VCaP (cell line): ENCODE data around the gene EFNA5.
"Not testable (repeated sequence)": the region's sequence is repeated elsewhere in the genome, so short reads cannot be mapped to it uniquely, and the experiment has no call there.

Experiments
- H3K27ac ChIP-seq: fragments of 450-650 bp; 2 replicates; pipeline ENCODE4 v1.5.1; 2017
- CTCF ChIP-seq: fragments of 450-650 bp; conservative IDR thresholded peaks from 2 replicates; pipeline ENCODE4 v1.5.1; 2017; ENCODE audit warnings: mild to moderate bottlenecking, moderate library complexity

The EFNA5 gene

DNA sequence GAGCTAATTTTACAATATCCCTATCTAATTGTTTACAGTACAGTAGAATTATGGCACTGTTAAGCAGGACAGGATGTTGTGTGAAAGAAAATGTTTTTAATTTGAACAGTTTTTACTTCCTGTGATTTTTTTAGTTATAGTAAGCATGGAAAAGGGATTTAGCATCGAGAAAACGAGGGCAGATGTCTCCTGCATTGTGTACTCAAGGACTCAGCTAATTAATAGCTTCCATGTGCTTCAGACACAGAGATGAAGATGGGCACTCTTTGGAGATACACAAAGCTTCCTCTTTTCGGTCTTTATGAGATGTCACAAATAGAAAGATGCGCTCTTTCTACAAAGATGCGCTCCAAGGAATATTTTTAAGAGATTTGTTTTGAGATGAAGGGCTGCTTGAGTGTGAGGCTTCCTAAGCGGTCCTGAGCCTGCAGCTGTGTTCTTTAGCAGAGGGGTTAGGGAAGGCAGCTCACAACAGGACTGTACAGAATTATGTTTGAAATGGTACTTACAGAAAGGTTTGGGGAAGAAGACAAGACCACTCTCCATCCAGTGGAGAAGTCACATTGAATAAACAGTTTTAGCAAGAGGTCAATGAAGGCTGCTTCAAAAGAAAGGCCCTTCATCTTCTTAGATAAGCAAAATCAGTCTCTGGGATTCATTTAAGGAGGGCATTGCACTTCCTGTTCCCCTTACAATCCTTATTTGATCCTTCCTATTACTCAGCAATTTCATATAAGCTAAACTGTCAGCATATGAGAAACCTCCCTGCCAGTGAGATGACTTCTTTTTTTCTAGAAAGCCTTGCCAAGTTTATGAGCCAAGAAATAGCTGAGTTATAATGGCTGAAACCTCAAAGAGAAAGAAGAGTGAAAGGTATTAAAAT, 311.5 kb downstream of the EFNA5 start:
- no peak overlapping the region for H3K27ac ChIP-seq
- TF ChIP-seq CTCF, result no peak

- no peak overlapping the region for H3K27ac ChIP-seq
- no peak for TF ChIP-seq CTCF
These were observed 313.8 kb downstream of the EFNA5 start for GRCh38 chr5:107356891-107357290.

GRCh38 chr5:107352576-107352975, 318.2 kb downstream of the EFNA5 start:
- no peak for TF ChIP-seq CTCF

DNA sequence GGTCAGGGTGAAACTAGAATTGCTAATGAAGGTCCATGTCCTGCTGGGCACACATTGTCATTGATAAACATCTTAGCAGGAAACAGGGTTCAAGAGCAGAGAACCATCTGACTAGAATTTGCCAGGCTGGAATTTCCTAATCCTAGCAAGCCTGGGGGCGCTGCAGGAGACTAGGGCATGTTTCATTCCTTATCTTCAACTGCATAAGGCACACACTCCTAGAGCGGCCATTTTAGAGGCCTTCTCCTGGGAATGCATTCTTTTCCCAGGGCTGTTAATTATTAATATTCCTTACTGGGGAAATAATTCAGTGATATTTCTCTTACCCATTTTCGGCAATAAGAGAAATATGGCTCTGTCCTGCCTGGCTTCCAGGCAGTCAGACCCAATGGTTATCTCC, 324.2 kb downstream of the EFNA5 start:
- not testable (repeated sequence) for H3K27ac ChIP-seq

More at GRCh38 chr5:107352576-107352975, 318.2 kb downstream of the EFNA5 start:
- H3K27ac ChIP-seq, result no peak overlapping the region

- no peak for TF ChIP-seq CTCF
- H3K27ac ChIP-seq, result no peak overlapping the region
These were observed 328.4 kb downstream of the EFNA5 start for GRCh38 chr5:107342371-107342770.

DNA sequence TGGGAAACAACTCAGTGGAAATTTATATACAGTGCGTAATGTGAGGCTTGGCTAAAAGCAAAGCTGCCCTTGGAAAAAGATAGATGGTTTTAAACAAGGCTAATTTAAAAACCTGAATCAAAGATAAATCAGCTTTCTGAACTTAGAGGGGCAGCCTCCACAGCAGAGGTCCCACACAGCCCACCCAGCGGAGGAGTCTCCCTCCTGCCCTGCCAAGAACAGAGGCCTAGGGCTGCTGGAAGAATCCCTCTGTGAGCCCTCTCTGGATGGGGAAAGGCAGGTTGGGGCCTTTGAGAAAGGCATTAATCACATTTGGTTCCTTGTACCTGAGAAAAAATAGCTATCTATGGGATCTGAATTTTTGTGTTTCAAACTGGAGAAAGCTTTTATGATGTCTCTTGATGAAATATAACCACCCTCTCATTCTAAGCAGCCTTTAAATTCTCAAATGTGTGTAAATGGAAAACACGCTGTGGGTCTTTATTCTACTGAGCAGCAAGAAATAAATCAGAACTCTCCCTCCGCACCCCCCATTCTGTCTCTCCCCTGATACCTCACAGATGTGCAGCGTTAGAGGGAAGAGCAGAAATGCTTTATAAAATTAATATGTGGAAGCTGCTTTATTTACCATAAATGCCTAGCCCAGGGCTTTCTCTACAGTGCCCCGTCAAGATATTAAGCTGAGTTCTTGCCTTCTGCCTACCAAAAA, 329.2 kb downstream of the EFNA5 start:
- H3K27ac ChIP-seq, result no peak overlapping the region
- no peak for TF ChIP-seq CTCF

- TF ChIP-seq CTCF, result no peak
These were observed 330.1 kb downstream of the EFNA5 start for GRCh38 chr5:107340631-107341030.

DNA sequence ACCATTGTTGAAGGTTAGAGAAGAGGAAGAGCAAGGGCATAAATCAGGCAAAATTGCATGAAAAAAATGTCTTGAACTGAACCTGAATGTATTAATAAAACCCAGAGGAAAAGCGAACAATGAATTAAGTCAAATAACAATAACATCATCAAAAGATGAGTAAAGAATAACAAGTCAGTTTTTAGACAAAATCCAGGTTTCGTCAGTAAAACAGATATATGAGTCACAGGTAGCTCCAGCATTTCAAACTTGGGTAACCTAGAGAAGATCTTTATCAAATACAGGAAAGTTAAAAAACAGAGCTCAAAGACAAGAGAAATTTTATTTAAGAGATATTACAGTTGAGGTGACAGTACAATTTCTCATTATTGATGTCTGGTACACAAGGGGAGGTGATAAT, 332.4 kb downstream of the EFNA5 start:
- TF ChIP-seq CTCF, result no peak
- H3K27ac ChIP-seq, result no peak overlapping the region

More at GRCh38 chr5:107340631-107341030, 330.1 kb downstream of the EFNA5 start:
- no peak overlapping the region for H3K27ac ChIP-seq
